BE2C (cell line): ENCODE data around the gene BST2.
"Not testable (repeated sequence)": the region's sequence is repeated elsewhere in the genome, so short reads cannot be mapped to it uniquely, and the experiment has no call there.

ENCODE experiments used
- DNase-seq: peaks from one replicate; pipeline ENCODE4 v3.0.0-alpha.2; 2020
- H3K27me3 ChIP-seq: fragments of 250-450 bp; sonication (Bioruptor Pico); 2 replicates; pipeline ENCODE4 v1.5.1; 2020; ENCODE audit warnings: mild to moderate bottlenecking
- H3K36me3 ChIP-seq: fragments of 250-450 bp; sonication (Bioruptor Pico); 2 replicates; pipeline ENCODE4 v1.5.1; 2020; ENCODE audit warnings: mild to moderate bottlenecking
- H3K4me1 ChIP-seq: fragments of 250-450 bp; sonication (Bioruptor Pico); 2 replicates; pipeline ENCODE4 v1.5.1; 2020
- H3K4me3 ChIP-seq: 2 replicates; pipeline ENCODE4 v1.5.1; 2011; ENCODE audit warnings: low read depth, low read length
- H3K9me3 ChIP-seq: fragments of 250-450 bp; sonication (Bioruptor Pico); 2 replicates; pipeline ENCODE4 v1.5.1; 2020
- CTCF ChIP-seq: IDR thresholded peaks from 2 replicates; pipeline ENCODE4 v1.5.1; 2012; ENCODE audit warnings: mild to moderate bottlenecking, low read depth, low read length

The BST2 gene

DNA sequence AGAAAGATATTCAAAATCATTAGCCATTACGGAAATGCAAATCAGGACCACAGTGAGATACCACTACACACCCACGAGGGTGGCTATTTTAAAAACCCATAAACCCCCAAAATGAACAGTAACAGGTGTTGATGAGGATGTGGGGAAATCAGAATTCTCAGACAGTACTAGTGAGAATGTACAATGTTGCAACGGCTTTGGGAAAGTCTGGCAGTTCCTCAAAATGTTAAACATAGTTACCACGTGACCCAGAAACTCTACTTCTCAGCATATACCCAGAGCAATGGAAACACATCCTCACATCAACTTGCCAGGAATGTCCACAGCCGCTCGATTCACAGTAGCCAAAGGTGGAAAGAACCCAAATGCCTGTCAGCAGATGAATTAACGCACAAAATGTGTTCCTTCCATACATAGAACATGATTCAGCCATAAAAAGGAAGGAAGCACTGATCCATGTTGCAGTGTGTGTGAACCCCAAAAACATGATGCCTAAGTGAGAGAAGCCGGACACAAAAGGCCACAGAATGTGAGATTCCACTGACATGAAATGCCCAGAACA, 35.3 kb downstream of the BST2 start:
- H3K36me3 ChIP-seq, result no peaks in the 10 kb centered on the region
- H3K27me3 ChIP-seq, result no peaks in the 10 kb centered on the region
- no peaks in the 10 kb centered on the region for H3K9me3 ChIP-seq
- no peak overlapping the region for H3K4me3 ChIP-seq
- no peak for TF ChIP-seq CTCF
- no peaks in the 10 kb centered on the region for H3K4me1 ChIP-seq
- DNase-seq, result no peak

- Histone ChIP-seq H3K36me3 (no peaks in the 10 kb centered on the region), H3K4me3 (no peak overlapping the region), H3K27me3 (no peaks in the 10 kb centered on the region), H3K9me3 (no peaks in the 10 kb centered on the region), H3K4me1 (no peaks in the 10 kb centered on the region)
- no peak for DNase-seq
- TF ChIP-seq CTCF, result no peak
These were observed 40.1 kb downstream of the BST2 start for GRCh38 chr19:17365361-17365760.

GRCh38 chr19:17363852-17364605, 41.4 kb downstream of the BST2 start:
- not testable (repeated sequence) for H3K27me3 ChIP-seq, H3K4me3 ChIP-seq, H3K4me1 ChIP-seq, DNase-seq, H3K9me3 ChIP-seq, H3K36me3 ChIP-seq

DNA sequence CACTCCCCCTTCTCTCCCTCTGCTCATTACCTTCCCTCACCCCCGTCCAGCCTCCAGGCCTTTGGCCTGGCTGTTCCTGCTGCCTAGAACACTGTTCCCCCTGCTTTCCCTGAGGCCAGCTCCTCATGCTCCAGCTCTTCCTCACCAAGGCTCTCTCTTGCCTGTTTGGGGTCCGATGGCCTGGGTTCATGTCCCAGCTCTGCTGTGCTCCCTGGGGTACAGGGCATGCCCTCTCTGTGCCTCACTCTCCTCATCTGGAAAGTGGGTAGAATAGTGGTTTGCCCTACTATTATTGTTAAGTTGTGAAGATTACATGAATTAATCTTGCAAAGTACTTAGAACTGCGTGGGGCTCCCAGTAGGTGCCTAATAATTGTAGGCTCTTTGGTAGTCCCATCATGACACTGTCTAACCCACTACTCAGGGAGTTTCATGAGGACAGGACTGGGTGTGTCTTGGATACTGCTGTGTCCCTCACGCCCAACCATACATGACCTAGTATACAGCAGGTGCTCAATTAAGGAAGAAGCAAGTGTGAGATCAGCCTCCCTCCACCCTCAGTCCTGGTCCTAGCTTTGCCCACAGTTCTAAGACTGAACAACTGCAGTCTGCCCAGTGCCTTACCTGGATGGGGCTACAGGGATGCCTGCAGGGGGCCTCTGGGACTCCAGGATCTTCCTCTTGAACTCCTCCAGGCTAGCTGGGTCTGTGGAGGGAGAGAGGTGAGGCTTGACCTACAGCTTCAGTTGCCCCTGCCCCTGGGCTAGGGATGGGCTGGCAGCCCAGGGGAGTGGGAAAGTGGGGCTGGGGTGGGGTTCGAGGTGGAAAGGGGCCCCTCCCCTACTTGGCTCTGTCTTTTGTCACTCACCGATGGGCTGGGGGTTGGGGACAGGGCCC, 45.3 kb downstream of the BST2 start:
- no peaks in the 10 kb centered on the region for H3K36me3 ChIP-seq
- H3K4me3 ChIP-seq, result no peak overlapping the region
- no peaks in the 10 kb centered on the region for H3K4me1 ChIP-seq
- TF ChIP-seq CTCF, result no peak
- H3K9me3 ChIP-seq, result no peaks in the 10 kb centered on the region
- no peak for DNase-seq
- no peaks in the 10 kb centered on the region for H3K27me3 ChIP-seq

GRCh38 chr19:17358395-17358794, 47.0 kb downstream of the BST2 start:
- DNase-seq, result no peak
- no peaks in the 10 kb centered on the region for H3K4me1 ChIP-seq
- H3K36me3 ChIP-seq, result no peaks in the 10 kb centered on the region
- no peaks in the 10 kb centered on the region for H3K9me3 ChIP-seq
- H3K27me3 ChIP-seq, result no peaks in the 10 kb centered on the region
- no peak for TF ChIP-seq CTCF
- H3K4me3 ChIP-seq, result no peak overlapping the region

- Histone ChIP-seq H3K4me3 (no peak overlapping the region), H3K27me3 (no peaks in the 10 kb centered on the region)
- no peak for DNase-seq
These were observed 47.7 kb downstream of the BST2 start for GRCh38 chr19:17357724-17358123.

More at GRCh38 chr19:17357724-17358123, 47.7 kb downstream of the BST2 start:
- H3K4me1 ChIP-seq, result no peaks in the 10 kb centered on the region
- no peaks in the 10 kb centered on the region for H3K36me3 ChIP-seq
- no peaks in the 10 kb centered on the region for H3K9me3 ChIP-seq
- TF ChIP-seq CTCF, result no peak
